Gastroesophageal sphincter (tissue), 3 donors: Measurements from ENCODE around the gene MINDY4B.

Experiments used
- EP300 ChIP-seq: sonication (generic); formaldehyde crosslinking; IDR thresholded peaks from one replicate; pipeline ENCODE4 v1.6.1; 2017; ENCODE audit warnings: antibody characterized with exemption, mild to moderate bottlenecking
- POLR2A ChIP-seq, 2 donors: fragments of 450-650 bp; IDR thresholded peaks; one replicate each; pipeline ENCODE4 v1.6.1; 2017; ENCODE audit warnings: antibody characterized with exemption in 2 of 2, mild to moderate bottlenecking in 2 of 2, moderate library complexity in 1 of 2
- POLR2AphosphoS5 ChIP-seq: sonication (generic); formaldehyde crosslinking; IDR thresholded peaks from one replicate; pipeline ENCODE4 v1.6.1; 2017; ENCODE audit warnings: antibody characterized with exemption
- TF ChIP-seq, protein P1 (sequence below), 4 experiments: fragments of 200-600 bp in 2 of 4; fragments of 450-650 bp in 2 of 4; sonication (generic) in 1 of 4; IDR thresholded peaks; one replicate each; pipeline ENCODE4 v1.5.1; 2017 to 2019; ENCODE audit warnings: antibody characterized with exemption in 4 of 4, mild to moderate bottlenecking in 2 of 4, moderate library complexity in 2 of 4

DNA sequence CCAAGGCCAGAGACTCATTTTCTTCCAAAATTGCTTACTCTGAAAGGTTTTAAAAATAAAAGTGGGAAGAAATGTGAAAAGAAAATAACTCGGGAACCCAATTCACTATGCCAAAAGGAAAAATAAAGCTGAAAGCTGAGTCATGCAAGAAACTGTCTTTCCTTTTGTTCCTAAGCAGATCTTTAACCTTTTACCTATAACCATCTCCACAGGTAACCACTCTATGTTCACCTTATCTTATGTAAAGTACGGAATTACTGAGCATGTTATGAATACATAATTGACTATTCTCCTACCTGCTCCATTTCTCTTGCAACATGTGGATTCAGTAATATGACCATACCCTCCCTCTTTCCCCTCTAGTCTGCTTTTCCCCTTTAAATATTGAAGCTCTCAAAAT lies 62.0 kb downstream of the MINDY4B start:
- TF ChIP-seq, protein P1, sequence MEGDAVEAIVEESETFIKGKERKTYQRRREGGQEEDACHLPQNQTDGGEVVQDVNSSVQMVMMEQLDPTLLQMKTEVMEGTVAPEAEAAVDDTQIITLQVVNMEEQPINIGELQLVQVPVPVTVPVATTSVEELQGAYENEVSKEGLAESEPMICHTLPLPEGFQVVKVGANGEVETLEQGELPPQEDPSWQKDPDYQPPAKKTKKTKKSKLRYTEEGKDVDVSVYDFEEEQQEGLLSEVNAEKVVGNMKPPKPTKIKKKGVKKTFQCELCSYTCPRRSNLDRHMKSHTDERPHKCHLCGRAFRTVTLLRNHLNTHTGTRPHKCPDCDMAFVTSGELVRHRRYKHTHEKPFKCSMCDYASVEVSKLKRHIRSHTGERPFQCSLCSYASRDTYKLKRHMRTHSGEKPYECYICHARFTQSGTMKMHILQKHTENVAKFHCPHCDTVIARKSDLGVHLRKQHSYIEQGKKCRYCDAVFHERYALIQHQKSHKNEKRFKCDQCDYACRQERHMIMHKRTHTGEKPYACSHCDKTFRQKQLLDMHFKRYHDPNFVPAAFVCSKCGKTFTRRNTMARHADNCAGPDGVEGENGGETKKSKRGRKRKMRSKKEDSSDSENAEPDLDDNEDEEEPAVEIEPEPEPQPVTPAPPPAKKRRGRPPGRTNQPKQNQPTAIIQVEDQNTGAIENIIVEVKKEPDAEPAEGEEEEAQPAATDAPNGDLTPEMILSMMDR (IDR thresholded peaks at IDR 0.05) = no peak
- TF ChIP-seq POLR2A (IDR thresholded peaks at IDR 0.05) (no peak), POLR2AphosphoS5 (no peak), EP300 (no peak)
